ENCODE data around the gene RWDD2A.

The RWDD2A gene

GRCh38 chr6:83155794-83156193 lies 37.4 kb upstream of the RWDD2A start:
- Histone ChIP-seq H3K9ac (ENCODE audit: low read length) (no peak overlapping the region), H4K20me1 (ENCODE audit: insufficient read depth, low read length) (no peaks in the 10 kb centered on the region), H2AFZ (ENCODE audit: low read depth, low read length) (no peak overlapping the region), H3K79me2 (ENCODE audit: low read length) (no peaks in the 10 kb centered on the region), H3K36me3 (replicated peaks; ENCODE audit: low read depth, low read length) (peaks cover 41% of the 10 kb centered on the region), H3K4me3 (ENCODE audit: low read length) (no peak overlapping the region), H3K4me1 (ENCODE audit: low read length) (no peaks in the 10 kb centered on the region), H3K4me2 (ENCODE audit: low read length) (no peak overlapping the region), H3K27me3 (ENCODE audit: low read depth, low read length) (no peaks in the 10 kb centered on the region), H3K9me3 (ENCODE audit: insufficient read depth, low read length) (no peaks in the 10 kb centered on the region), H3K27ac (ENCODE audit: low read length) (no peak overlapping the region)
- TF ChIP-seq EZH2phosphoT487 (IDR thresholded peaks at IDR 0.05; ENCODE audit: low read depth) (no peak), CTCF (IDR thresholded peaks at IDR 0.05; ENCODE audit: low read depth, low read length) (no peak)

- peaks cover 46% of the 10 kb centered on the region for H3K36me3 ChIP-seq (replicated peaks; ENCODE audit: low read depth, low read length)
- H3K9ac ChIP-seq (ENCODE audit: low read length): no peak overlapping the region
- H3K27ac ChIP-seq (ENCODE audit: low read length): no peak overlapping the region
- H4K20me1 ChIP-seq (ENCODE audit: insufficient read depth, low read length): no peaks in the 10 kb centered on the region
- H3K79me2 ChIP-seq (ENCODE audit: low read length): no peaks in the 10 kb centered on the region
- H3K4me2 ChIP-seq (ENCODE audit: low read length): no peak overlapping the region
- H3K4me3 ChIP-seq (ENCODE audit: low read length): no peak overlapping the region
- H3K4me1 ChIP-seq (ENCODE audit: low read length): no peaks in the 10 kb centered on the region
- H3K27me3 ChIP-seq (ENCODE audit: low read depth, low read length): no peaks in the 10 kb centered on the region
- TF ChIP-seq CTCF (IDR thresholded peaks at IDR 0.05; ENCODE audit: low read depth, low read length): no peak
- no peak for TF ChIP-seq EZH2phosphoT487 (IDR thresholded peaks at IDR 0.05; ENCODE audit: low read depth)
- no peak overlapping the region for H2AFZ ChIP-seq (ENCODE audit: low read depth, low read length)
- no peaks in the 10 kb centered on the region for H3K9me3 ChIP-seq (ENCODE audit: insufficient read depth, low read length)
Observed at GRCh38 chr6:83160167-83160566, 33.0 kb upstream of the RWDD2A start.

GRCh38 chr6:83167726-83168278 lies 25.4 kb upstream of the RWDD2A start:
- Histone ChIP-seq H3K27me3 (ENCODE audit: low read depth, low read length) (no peaks in the 10 kb centered on the region), H2AFZ (ENCODE audit: low read depth, low read length) (no peak overlapping the region), H3K79me2 (ENCODE audit: low read length) (no peaks in the 10 kb centered on the region), H4K20me1 (ENCODE audit: insufficient read depth, low read length) (no peaks in the 10 kb centered on the region), H3K36me3 (replicated peaks; ENCODE audit: low read depth, low read length) (peaks cover 82% of the 10 kb centered on the region), H3K4me1 (ENCODE audit: low read length) (no peaks in the 10 kb centered on the region), H3K4me3 (ENCODE audit: low read length) (no peak overlapping the region), H3K4me2 (ENCODE audit: low read length) (no peak overlapping the region), H3K27ac (ENCODE audit: low read length) (no peak overlapping the region), H3K9ac (ENCODE audit: low read length) (no peak overlapping the region), H3K9me3 (ENCODE audit: insufficient read depth, low read length) (no peaks in the 10 kb centered on the region)
- no peak for TF ChIP-seq CTCF (IDR thresholded peaks at IDR 0.05; ENCODE audit: low read depth, low read length)
- no peak for TF ChIP-seq EZH2phosphoT487 (IDR thresholded peaks at IDR 0.05; ENCODE audit: low read depth)

GRCh38 chr6:83168556-83168955 lies 24.6 kb upstream of the RWDD2A start:
- no peak for TF ChIP-seq CTCF (IDR thresholded peaks at IDR 0.05; ENCODE audit: low read depth, low read length)
- TF ChIP-seq EZH2phosphoT487 (IDR thresholded peaks at IDR 0.05; ENCODE audit: low read depth): no peak
- H3K79me2 ChIP-seq (ENCODE audit: low read length): no peaks in the 10 kb centered on the region
- no peaks in the 10 kb centered on the region for H3K9me3 ChIP-seq (ENCODE audit: insufficient read depth, low read length)
- H3K4me1 ChIP-seq (ENCODE audit: low read length): no peaks in the 10 kb centered on the region
- no peak overlapping the region for H3K4me3 ChIP-seq (ENCODE audit: low read length)
- no peaks in the 10 kb centered on the region for H3K27me3 ChIP-seq (ENCODE audit: low read depth, low read length)
- H3K9ac ChIP-seq (ENCODE audit: low read length): no peak overlapping the region
- H2AFZ ChIP-seq (ENCODE audit: low read depth, low read length): no peak overlapping the region
- peaks cover 84% of the 10 kb centered on the region for H3K36me3 ChIP-seq (replicated peaks; ENCODE audit: low read depth, low read length)
- H3K27ac ChIP-seq (ENCODE audit: low read length): no peak overlapping the region
- H4K20me1 ChIP-seq (ENCODE audit: insufficient read depth, low read length): no peaks in the 10 kb centered on the region
- H3K4me2 ChIP-seq (ENCODE audit: low read length): no peak overlapping the region
